CD4-positive, alpha-beta T cell treated with Interferon alpha-2 for 1 hour (primary cell): ENCODE results near the gene RGS16.

Source experiments
- DNase-seq, 2 donors: peaks; one replicate each; pipeline ENCODE4 v3.0.0-alpha.2; 2020 to 2022

Gene RGS16

DNA sequence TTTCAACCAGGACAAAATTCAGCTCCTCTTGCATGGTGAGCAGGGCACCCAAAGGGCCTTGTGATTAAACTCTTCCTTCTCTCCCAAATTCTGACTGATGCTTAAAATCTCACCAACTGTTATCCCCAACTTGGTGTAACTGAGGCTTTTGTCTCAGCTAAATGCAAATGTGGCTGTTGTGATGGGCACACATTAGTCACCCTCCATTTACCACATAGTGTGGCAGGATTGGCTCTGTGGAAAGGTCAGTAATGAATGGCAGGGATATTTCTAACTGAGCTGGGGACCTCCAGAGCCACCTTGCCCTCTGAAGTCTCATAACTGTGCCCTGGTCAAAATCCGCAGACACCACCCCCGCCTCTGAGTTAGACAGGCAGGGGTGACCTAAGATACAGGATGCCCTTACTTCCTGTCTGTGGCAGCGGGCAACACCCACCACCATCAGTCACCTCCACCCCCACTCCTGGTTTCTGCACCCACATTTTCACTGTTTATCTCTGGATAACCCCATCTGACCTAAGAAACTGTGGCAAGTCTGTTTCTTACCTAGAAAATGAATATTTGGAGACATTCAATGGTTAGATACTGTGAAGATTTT lies 25.4 kb upstream of the RGS16 start:
- peak; percentile 50 to 60 for DNase-seq

DNA sequence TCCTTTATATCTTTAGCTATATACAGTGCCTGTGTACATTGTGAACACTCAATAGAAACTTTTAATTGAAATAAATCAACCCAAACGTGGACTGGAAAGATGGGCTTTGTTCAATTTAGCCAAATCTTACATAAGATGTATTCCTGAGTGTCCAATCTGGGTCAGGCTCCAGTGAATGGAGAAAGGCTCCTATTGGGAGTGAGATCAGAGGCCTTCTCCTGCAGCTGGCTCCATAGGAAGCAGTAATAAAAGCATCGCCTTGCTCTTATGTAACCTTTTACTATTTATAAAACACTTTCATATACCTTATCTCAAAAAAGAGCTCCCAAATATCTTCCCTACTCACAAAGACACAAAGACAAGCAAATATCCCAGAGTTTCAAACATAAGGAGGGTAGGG lies 24.9 kb upstream of the RGS16 start:
- DNase-seq, result no peak

DNA sequence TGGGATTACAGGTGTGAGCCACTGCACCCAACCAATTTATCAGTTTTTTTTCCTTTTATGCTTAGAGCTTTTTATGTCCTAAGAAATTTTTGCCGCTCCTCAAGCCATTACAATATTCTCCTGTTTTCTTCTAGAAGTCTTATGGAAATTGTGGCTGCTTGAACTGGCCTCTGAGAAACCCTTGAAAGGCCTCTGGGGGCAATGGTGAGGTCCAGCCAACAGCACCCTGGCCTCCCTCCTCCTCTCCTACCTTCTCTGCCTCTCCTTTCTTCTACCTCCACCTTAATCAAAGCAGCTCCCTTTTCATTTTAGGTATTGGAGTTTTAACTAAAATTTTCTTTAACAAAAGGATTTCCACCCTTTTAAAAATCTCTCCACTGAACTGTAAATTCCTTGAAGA lies 24.5 kb upstream of the RGS16 start:
- no peak for DNase-seq

DNA sequence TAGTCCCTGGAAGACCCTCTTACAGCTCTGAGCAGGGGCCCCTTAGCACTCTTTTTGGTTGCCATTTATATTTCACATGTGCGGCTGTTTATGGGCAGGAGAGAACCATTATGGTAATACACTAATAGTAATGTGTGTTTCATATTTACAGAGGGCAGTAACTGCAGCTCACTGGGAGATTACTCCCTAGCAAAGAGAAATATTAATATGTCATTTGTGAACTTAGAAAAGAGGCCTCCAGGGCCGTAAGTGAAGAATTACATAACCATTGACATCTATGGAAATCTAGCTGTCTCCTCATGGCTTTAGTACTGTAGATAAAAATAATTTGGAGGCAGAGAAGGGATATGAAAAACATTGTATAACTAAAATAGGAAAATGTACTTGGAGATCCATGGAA lies 23.4 kb upstream of the RGS16 start:
- DNase-seq, result no peak

DNA sequence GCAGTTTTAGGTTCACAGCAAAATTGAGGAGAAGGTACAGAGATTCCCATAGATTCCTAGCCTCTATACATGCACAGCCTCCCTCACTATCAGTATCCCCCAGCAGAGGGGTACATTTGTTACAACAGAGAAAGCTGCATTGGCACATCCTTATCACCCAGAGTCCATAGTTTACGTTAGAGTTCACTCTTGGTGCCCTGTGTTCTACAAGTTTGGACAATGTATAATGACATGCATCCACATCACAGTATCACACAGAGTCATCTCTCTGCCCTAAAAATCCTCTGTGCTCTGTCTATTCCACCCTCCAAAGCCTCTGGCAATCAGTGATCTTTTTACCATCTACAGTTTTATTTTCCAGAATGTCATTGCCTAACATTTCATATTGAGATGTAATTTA lies 22.3 kb upstream of the RGS16 start:
- no peak for DNase-seq

DNA sequence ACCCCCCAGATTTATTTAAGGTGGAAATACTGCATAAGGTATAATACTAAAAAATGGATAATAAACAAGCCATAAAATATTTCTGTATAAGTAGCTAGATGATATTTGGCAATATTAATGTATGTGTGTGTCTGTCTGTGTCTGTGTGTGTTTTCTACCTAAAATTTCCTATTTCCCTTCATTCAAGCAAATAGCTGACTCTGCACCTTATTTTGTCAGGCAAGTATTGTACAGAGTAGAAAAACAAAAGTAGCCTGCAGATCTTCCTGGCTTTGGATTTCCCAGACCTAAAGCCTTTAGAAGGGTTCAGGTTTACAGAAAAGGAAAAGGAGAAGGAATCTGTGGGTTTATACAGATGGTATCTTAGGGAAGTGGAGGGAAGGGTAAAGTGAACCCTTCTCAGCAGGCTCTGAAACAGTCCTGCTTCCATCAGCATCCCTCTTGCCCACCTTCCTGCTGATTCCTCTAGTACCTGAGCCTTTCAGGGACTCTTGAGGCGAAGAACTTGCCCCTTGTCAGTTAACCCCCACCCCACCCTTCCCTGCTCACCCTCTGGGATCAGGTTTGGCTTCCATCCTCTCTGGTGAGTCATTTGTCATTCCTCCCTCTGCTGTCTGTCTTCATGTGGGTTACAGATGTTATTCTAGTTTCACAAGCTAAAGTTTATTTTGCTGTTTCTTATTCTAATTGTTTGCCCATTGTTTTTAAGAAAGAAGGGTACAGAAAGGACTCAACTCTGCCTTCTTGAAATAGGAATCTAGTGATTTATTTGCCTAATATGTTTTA lies 21.7 kb upstream of the RGS16 start:
- no peak for DNase-seq

DNA sequence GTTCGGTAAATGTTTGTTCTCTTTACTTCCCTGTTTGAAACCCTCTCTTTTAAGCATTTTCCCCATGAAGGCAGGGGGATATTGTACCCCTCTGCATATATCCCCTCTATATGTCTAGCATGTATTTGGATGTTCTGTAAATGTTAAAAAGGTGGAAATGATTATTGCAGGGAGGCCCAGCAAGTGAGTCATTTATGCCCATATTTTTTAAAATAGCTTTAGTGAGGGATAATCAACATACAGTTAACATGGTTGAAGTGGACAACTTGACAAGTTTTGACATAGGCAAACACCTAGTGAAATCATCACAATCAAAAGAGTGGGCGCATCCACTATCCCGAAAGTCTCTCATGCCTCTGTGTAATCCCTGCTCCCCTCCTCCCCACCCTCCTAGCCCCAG lies 20.8 kb upstream of the RGS16 start:
- no peak for DNase-seq

DNA sequence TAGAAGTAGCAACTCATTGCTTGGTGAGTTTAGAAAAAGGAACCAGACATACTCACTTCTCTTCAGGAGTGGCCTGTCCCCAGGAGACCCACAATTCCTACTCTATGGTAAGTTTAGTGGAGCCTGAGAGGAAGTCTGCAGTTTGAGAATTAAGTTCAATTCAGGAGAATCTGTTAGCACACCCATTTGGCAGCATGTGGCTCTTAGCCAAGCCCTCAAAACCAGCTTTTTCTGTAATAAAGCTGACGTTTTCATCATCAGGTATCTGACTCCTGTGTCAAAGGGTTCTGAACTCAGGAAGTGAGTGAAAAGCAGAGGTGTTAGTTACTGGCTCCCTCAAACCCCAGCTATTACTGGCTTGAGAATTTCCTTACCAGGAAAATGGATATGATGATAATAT lies 20.4 kb upstream of the RGS16 start:
- no peak for DNase-seq

DNA sequence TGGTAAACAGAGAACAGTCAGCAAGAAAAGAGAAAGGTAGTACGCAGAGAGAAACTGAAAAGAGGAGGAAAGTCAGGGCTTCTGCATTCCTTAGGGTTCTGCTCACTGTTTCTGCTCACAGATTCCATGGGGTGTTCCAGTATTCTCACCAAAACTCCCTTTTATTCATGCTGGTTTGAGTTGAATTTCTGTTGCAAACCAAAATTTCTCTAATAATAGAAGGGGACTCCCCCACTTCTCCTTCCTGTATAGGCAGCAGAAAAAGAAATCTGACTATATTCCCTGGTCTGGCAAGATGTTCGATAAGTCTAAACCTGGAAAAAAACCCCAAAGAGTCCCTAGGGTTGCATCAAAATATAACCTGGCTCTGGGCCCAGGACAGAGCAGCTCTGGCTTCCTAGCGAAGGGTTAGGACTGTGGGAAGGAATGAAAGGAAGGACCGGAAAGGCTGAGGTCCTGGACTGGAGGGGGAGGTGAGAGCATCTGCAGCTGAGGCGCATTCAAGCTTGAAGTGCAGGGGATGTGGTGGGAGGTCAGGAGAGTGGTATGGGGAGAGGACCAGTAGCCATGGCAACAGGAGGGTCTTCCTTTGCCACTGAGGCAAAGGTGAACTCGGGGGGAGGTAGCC lies 18.8 kb upstream of the RGS16 start:
- no peak for DNase-seq

DNA sequence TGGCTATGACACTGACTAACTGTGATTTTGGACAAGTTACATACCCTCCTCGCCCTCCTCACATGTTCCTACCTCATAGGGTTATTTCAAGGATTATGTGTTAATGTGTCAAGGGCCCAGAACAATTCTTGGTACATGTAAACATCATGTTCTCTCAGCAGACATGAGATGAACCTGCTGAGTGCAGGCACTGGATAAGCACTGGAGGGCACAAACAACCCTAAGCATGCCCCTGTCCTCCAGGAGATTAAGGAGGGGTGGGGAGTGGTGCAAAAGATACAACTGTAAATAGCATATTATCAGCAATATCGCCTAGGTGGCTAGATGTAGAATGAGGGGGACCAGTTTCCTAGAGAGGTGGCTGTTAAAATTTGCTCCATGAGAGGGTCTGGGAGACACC lies 17.7 kb upstream of the RGS16 start:
- no peak for DNase-seq

DNA sequence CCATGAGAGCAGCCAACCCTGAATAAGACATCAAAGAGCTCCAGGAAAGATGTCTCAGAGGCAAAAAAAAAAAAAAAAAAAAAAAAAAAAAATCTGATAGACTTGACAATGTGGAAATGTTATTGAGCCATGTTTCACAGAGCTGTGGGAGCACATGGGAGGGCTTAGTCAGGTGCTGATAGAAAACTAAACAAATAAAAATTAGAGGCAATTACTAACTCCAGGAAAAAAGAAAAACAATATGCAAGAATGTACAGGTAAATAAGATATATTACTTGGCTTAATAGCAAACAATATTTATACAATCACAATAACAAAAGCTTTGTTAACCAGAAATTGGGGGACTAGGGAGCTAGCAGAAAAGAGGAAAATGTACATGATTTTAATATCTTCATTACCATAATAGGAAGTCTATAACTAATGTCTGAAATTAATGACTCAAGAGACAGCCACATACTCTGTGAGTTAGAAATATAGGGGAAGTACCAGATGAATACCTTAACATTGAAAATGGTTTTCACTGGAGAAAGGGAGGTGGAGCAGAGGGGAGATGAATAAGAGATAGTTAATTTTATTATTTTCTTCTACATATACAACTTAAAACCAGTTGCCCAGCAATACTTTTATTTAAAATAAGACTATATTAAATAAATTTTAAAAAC lies 16.9 kb upstream of the RGS16 start:
- DNase-seq, result no peak

DNA sequence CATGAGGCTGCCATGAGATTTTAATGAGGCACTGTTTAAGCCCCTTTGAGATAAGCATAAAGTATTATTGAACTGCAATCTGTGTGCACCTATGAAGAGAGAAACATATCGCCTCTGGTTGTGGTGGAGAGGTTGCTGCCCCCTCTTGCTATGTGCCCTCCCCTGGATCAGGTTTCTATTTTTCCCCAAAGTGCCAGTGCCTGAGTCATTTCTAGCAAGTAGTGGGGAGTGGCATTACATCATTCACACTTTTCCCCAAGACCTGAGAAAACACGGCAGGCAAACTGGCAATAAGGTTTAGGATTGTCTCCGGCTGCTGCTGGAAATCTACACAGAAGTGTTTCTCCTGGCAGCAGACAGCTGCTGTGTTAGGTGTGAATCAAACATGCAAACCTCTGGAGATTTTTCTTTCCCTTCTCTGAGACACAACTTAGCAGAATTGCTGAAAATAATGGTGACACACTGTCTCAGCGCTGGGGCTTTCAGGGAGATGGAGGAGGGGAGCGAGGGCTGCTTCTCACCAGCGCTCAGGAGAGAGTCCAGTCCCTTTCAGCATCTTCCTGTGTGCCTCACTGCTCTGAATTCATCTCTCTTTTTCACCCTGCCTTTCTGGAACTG lies 13.7 kb upstream of the RGS16 start:
- DNase-seq, result no peak

DNA sequence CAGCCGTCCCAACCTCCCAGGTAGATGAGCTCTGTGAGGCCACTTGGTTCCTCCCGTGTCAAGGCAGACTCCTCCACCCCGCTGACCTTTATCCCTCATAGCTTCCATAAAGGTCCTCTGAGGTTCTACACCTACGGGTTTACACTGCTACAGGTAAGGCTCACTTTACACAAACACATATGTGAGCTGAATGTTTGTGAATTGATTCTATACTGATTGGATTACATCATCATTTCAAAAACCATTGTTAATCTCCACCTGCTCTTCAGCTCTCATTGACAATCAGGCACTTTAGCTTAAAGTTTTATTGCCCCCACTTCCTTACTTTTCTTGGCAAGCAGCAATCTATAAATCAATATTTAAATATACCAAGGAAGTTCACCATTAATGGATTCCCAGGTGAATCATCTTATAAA lies 12.8 kb upstream of the RGS16 start:
- DNase-seq, result no peak

DNA sequence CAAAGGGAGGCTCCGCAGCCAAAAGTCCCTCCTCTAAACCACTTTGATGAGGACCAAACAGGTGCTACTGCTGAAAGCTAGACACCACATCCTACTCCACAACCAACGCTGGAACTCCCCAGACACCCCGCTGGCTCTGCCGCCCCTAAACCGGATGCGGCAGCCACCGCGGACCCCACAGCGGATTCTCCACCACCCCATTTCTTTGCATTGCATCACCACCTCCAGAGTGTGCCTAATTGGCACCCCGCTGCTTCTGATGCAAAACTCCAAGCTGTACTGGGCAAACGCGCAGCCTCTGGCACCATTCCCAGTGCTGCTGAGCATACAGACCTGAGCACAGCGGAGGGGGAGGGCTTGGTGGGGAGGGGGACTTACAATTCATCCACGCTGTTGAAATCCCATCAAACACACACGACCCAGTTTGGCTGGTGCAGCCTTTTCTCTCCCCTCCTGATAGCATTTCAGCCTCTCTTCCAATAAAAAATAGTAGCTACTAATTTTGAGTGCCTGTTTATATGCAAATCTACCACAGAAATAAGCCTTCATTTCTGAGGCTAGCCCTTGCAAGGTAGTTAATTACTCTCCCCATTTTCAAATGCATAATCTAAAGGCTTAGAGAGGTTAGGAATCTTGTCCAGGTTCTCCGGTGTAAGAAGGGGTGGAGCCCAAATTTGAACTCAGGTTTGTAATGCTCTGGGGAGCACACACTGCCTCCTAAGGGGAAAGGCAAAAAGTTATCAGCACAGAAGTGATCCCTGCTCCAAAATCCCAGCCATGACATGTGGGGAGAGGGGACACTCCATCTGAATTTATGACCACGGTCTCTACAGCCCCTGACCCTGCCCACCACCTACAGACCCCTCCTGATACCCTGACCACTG lies 12.2 kb upstream of the RGS16 start:
- peak; percentile 84 to 91 for DNase-seq

DNA sequence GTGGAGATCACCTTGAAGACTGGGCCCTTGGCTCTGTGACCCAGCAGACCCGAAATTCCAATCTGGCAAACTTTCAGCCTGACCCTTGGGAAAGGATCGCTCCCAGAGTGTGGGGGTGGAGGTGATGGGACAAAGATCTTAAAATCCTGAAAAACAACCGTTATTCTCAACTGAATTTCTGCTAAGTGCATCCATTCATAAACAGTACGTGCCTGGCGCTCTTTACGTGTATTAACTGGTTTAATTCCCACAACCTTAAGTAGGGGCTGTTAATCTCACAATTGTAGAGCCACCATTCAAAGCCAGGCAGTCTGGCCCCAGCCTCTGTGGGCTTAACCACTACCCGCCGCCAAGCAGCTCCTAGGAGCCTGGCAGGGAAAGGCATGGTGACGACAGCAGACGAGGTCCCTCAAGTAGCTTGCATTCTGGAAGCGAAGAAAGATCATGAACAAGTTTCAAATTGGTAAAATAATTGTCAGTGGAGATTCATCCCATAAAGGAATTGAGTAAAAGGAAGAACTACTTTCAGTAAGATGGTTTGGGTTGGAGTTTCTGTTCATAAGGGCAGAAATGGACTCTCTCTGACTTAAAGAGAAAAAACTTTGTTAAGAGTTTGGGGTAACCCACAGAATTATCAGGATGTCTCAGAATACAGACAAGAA lies 11.4 kb upstream of the RGS16 start:
- DNase-seq, result peak in 1 of 2 donors; percentile 17

DNA sequence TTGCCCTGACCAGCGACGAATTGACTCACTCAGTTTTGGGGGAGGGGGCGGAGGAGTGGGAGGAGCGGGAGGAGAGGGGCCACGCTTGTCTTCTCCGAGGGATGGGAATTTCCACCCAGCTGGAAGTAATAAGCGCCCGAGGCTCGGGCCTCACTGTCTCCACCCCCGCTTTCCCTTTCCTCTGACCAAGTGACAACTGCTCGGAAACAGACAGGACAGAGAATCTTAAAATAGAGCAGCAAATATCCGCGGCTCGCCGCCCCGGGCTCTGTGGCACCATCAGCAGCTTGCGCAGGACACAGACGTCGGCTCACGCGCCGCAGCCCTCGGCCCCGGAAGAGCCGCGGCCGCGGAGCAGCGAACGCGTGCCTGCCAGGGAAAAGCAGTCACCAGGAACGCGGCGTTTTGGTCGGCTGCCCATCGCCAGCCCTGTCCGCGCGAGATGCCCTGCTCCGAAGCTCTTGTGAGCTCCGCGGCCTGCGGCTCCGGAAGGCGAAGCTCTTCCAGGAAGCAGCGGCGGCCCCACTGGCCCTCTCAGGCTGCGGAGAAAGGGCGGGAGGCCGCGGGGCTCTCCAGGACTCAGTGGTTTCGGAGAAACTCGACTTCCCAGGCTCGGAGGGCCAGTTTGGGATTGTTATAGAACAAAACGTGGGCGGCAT lies 10.7 kb upstream of the RGS16 start:
- peak; percentile 64 to 67 for DNase-seq

DNA sequence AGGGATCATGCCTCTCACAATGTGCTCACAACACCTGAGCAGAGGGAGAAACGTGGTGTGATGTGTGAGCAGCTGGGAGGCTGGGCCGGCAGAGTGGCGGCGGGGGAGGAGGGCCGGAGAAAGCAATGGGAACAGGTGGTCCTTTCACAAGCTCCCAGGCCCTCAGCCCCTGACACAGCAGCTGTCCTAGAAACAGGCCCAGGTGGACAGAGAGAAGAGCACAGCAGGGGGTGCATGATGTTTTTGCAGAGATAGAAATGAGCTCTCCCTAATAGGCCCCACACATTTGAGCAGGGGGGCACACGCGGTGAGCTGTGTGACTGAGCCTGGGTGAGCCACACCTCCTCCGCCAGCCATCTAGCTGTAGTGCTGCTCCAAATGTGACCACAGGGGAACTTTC lies 7.6 kb upstream of the RGS16 start:
- DNase-seq, result no peak

DNA sequence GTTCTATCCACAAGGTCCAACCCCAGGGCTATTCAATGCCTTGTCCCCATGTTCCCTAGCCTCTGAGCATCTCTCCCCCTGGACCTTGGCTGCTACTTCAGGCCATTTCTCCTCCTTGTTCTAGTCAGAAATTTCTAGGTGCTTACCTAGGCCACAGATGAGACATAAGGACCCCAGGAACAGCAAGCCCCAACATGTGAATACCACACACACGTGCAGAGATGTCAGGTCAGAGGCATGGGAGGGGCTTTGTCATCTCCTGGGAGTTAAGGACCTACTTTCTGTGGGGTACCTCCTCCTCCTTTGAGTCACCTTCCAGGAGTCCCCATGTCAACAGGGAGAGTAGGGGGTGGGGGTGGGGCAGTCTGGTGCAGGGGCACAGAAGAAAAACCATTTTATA lies 7.1 kb upstream of the RGS16 start:
- no peak for DNase-seq

DNA sequence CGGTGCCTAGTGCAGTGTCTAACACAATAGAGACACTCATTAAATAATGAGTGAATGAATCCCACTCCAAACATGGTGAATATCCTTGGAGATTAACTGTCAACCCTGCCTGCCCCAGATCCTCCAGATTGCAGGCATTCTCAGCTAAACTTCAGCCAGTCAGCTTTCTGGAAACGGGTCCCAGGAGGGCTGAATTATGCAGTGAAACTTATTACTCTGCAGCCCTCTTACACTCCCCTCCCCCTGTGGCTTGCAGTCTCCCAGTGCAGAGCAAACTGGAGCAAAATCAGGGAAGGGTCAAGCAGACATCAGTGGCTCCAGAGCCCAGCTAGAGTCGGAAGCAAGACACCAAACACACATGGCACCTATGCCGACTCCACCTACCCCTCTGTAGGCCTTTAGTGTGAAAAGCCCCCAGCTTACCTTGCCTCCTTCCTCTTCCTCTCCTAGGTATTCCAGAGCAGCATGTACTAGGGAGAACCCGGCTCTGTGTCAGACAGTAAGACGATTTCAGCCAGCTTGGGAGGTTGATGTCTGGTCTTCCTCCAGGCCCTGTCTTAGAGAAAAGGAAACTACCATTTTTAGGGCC lies 6.5 kb upstream of the RGS16 start:
- no peak for DNase-seq

DNA sequence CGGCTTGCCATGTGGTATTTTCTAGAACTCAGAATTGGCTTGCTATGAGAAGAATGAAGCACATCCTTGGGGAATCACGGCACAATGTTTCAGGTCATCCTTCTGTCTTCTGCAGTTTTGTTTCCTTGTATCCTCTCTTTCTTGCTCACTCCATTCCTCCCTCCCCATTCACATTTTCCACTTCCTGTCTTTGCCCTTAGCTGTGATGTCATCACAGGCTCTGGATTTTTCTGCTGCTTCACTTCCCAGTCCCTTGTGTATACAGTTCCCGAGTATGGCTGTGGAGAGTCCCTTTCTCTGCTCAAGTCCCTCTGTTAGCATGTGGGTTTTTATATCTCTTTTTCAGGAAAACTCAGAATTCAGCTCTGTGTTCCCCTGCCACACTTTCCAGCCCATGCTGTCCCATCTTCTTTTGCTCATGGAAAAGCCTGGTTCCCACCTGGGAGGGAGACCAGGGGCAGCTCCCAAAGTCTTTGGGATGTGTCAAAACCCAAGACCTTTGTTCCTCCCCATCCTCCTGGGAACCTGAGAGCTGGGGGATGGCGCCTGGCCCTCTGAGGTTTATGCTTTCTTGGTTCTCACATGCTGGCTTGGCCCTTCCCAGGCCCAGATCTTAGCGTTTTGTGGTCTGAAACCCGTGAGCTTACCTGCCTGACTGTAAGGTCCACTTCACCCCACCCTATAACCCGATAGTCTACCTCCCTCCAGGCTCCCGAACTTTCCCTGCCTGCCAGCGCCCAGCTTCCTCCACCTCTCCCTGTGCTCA lies 4.8 kb upstream of the RGS16 start:
- DNase-seq, result no peak
